Stomach (tissue), 19 donors: Measurements from ENCODE around the gene A1CF. TPM values are rescaled to one million over a fixed set of nuclear protein-coding genes. Genes with fewer than 3 reads are reported as not detected.

Experiments used
- DNase-seq, 2 donors: peaks; one replicate each; pipeline versions ENCODE4 v3.0.0 to v3.0.0-alpha.2; 2013 to 2019
- H3K27ac ChIP-seq, 5 donors: fragments of 200-600 bp in 4 of 5; sonication (generic) in 4 of 5; one replicate each; pipeline ENCODE4 v1.5.1; 2013 to 2019; ENCODE audit warnings: mild to moderate bottlenecking in 1 of 5, moderate library complexity in 1 of 5
- H3K27me3 ChIP-seq, 3 donors: fragments of 200-600 bp; sonication (generic); one replicate each; pipeline ENCODE4 v1.5.1; 2017 to 2019; ENCODE audit warnings: mixed run types in 1 of 3
- H3K36me3 ChIP-seq, 4 donors: fragments of 200-600 bp; sonication (generic); 1 replicate in 3 of 4; 2 replicates in 1 of 4; pipeline ENCODE4 v1.5.1; 2016 to 2019
- H3K4me1 ChIP-seq, 4 donors: fragments of 200-600 bp; sonication (generic); one replicate each; pipeline ENCODE4 v1.5.1; 2016 to 2019
- H3K4me3 ChIP-seq, 4 donors: fragments of 200-600 bp; sonication (generic) in 3 of 4; one replicate each; pipeline ENCODE4 v1.5.1; 2016 to 2019; ENCODE audit warnings: mild to moderate bottlenecking in 1 of 4
- H3K9me3 ChIP-seq, 4 donors: fragments of 200-600 bp; sonication (generic); one replicate each; pipeline ENCODE4 v1.5.1; 2016 to 2019
- CTCF ChIP-seq, 7 experiments: fragments of 450-650 bp in 4 of 7; fragments of 200-600 bp in 3 of 7; sonication (generic) in 3 of 7; IDR thresholded peaks; one replicate each; pipeline ENCODE4 v1.5.1; 2016 to 2019; ENCODE audit warnings: antibody characterized with exemption in 7 of 7, control low read depth in 2 of 7, mild to moderate bottlenecking in 1 of 7
- EP300 ChIP-seq: sonication (generic); formaldehyde crosslinking; IDR thresholded peaks from one replicate; pipeline ENCODE4 v1.6.1; 2017; ENCODE audit warnings: antibody characterized with exemption
- POLR2A ChIP-seq, 4 donors: fragments of 450-650 bp; IDR thresholded peaks; one replicate each; pipeline ENCODE4 v1.6.1; 2016; ENCODE audit warnings: antibody characterized with exemption in 4 of 4, control low read depth in 2 of 4, mild to moderate bottlenecking in 1 of 4, moderate library complexity in 1 of 4
- POLR2AphosphoS5 ChIP-seq, 3 donors: sonication (generic); formaldehyde crosslinking; IDR thresholded peaks; one replicate each; pipeline ENCODE4 v1.6.1; 2016; ENCODE audit warnings: antibody characterized with exemption in 3 of 3
- WGBS, 5 donors: extraction: QIAGEN DNeasy Blood & Tissue Kit in 3 of 5; methylation state at CpG; one replicate each; pipeline versions ENCODE4 v1.1.5 to v1.1.7; 2013 to 2018; 5-methylcytosine and 5-hydroxymethylcytosine counted together
- intact Hi-C: fragments of 100-400 bp; cut with DNase I; formaldehyde crosslinking; loops from one replicate; pipeline ENCODE4 v1.15.1; 2023; ENCODE audit warnings: low total_unique reads
- long read RNA-seq, 10 donors: transcript quantifications; one replicate each; lab custom pipeline, GENCODE V29; 2026
- polyA plus RNA-seq, 3 donors: library from polyadenylated mRNA; stranded (reverse); fragments of 200-250 nt; gene quantifications; one replicate each; pipeline ENCODE4 v1.2.3, GENCODE V29; 2013
- total RNA-seq, 5 donors: library from RNA; depleted of rRNA; stranded (reverse); fragments of >200 nt; gene quantifications; one replicate each; pipeline versions ENCODE4 v1.1.0 to v1.2.3, GENCODE V29; 2014 to 2016
- donor health status: healthy with polysubstance abuse.
- donor health status: Bipolar disorder and iron deficiency.
- donor health status: healthy.

The A1CF gene
- total RNA-seq: 10 to 100 TPM in 1 of 5 donors, 1 to 10 TPM in 1, under 1 TPM in 1, not detected in 2; 0.43 to 29.5 (median 1.3) TPM
- under 1 TPM; 0.05 to 0.46 (median 0.31) TPM for polyA plus RNA-seq
- long read RNA-seq, donor 1: 0 reads
- long read RNA-seq, donor 2: 0 reads
- long read RNA-seq, donor 3: 0 reads
- long read RNA-seq, donor 4: 0 reads
- long read RNA-seq, donor 5: 0 reads
- long read RNA-seq, donor 6, partial matches to known transcripts: 0 of 1 reads
- long read RNA-seq, donor 6, other reads (novel, unspliced or antisense): 0 of 1 reads
- long read RNA-seq, donor 7: 0 reads
- long read RNA-seq, donor 8: 0 reads
- long read RNA-seq, donor 9: 0 reads
- long read RNA-seq, donor 10, partial matches to known transcripts: 0 of 1 reads
- long read RNA-seq, donor 10, other reads (novel, unspliced or antisense): 0 of 1 reads

DNA sequence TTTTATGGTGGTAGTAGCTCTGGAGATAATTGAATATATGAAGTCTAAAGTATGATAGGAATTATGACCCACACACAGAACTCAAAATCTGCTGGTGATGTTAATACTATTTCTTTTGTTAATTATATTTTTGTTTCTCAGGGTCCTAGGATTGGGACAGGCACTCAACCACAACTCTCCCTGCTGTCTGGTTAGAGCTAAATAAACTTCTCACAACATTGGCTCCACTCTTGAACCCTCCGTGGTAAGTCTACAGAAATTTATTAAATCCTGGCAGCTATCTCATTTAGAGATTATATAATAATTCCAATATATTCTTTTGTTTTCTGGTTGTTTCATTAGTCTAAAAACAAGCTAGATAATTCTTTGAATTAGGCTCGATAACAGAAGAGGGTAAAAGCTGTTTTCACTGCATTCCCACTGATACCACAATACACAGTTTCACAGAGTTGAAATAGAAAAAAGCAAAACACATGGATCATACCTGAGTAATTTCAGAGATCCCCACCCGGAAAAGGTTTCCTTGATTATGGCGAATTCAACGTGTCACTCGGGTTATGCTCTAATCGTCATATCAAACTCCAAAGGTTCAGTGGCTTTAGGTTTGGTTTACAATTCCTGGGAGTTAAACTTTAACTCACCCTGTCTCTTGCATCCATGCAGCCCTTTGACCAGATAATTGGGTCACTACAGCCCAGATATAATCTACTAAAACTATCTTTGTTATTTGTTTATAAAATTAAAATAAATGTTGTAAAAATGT, at the start of gene A1CF:
A1CF (minus strand) TSS at position 531 of the 763 bp plus-strand sequence. CDS start 25,687 bp downstream, outside the sequence.
- no peaks in the 10 kb centered on the region for H3K36me3 ChIP-seq
- H3K4me1 ChIP-seq: no peaks in the 10 kb centered on the region
- intact Hi-C loops: no loop called here
- H3K27ac ChIP-seq: no peak within 1 kb of the TSS
- peak in 1 of 2 donors; percentile 34 for DNase-seq
- 30 to 66% (median 43%) methylated on average over 7 of the region's 7 CpGs for WGBS, 5 donors
- H3K9me3 ChIP-seq: no peaks in the 10 kb centered on the region
- H3K4me3 ChIP-seq: no peak within 1 kb of the TSS
- no peaks in the 10 kb centered on the region for H3K27me3 ChIP-seq
- TF ChIP-seq EP300: no peak
- TF ChIP-seq CTCF (IDR thresholded peaks at IDR 0.05): no peak
- TF ChIP-seq POLR2AphosphoS5 (IDR thresholded peaks at IDR 0.05): no peak
- no peak for TF ChIP-seq POLR2A (IDR thresholded peaks at IDR 0.05)

DNA sequence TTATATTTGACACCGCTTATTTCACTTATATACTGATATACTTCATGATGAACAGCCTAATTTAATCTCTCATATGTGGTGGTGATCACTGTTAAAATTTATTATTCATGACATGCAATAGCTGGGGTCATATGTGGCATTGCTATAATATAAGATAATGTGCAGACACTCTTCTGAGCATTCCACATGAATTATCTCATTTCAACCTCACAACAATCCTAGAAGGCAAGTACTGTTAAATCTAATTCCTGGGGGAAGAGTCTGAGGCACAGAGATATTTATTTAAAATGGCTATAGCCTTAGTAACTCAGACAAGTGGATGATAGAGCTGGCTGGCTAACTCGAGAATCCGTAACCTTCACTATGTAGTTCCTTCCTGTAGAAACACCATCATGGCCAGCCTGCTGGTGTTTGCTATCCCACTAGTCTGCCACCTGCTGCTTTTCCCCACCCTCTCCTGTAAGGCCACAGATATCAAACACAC, 46.6 kb upstream of the A1CF start:
- no peaks in the 10 kb centered on the region for H3K36me3 ChIP-seq
- peak in 1 of 2 donors; percentile 34 for DNase-seq
- 67 to 81% (median 70%) methylated on average over 3 of the region's 3 CpGs for WGBS, 5 donors
- no peaks in the 10 kb centered on the region for H3K27me3 ChIP-seq
- H3K9me3 ChIP-seq: no peaks in the 10 kb centered on the region
- no peaks in the 10 kb centered on the region for H3K4me1 ChIP-seq
- no peak overlapping the region for H3K4me3 ChIP-seq
- no peak overlapping the region for H3K27ac ChIP-seq
- TF ChIP-seq CTCF (IDR thresholded peaks at IDR 0.05) (no peak), POLR2A (IDR thresholded peaks at IDR 0.05) (no peak), POLR2AphosphoS5 (IDR thresholded peaks at IDR 0.05) (no peak), EP300 (no peak)
- intact Hi-C loops: no loop called here

DNA sequence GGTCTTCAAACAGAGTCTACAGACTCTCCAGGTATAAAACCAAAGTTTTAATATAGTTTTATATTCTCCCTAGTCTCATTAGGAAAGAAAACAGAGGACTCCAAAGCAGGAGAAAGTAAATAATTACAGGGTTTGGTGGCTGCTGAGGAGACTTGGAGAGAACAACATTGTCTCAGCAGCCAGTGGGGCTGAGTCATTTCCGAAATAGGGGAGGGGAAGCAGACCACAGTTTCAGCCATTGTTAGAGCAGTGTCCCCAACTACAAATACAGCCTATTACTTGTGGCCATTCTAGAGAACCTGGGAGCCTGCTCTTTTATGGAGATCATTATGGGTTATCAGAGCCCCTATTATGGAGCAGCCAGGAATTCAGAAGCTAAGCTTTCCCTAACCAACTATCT, 44.2 kb upstream of the A1CF start:
- intact Hi-C loops: no loop called here
- no peaks in the 10 kb centered on the region for H3K9me3 ChIP-seq
- 82 to 96% (median 87%) methylated on average over 1 of the region's 1 CpG for WGBS, 5 donors
- H3K27ac ChIP-seq: no peak overlapping the region
- no peaks in the 10 kb centered on the region for H3K4me1 ChIP-seq
- DNase-seq: no peak
- H3K27me3 ChIP-seq: no peaks in the 10 kb centered on the region
- H3K36me3 ChIP-seq: no peaks in the 10 kb centered on the region
- H3K4me3 ChIP-seq: no peak overlapping the region
- no peak for TF ChIP-seq POLR2AphosphoS5 (IDR thresholded peaks at IDR 0.05)
- TF ChIP-seq CTCF (IDR thresholded peaks at IDR 0.05): no peak
- no peak for TF ChIP-seq POLR2A (IDR thresholded peaks at IDR 0.05)
- no peak for TF ChIP-seq EP300

GRCh38 chr10:50928190-50928552, 42.7 kb upstream of the A1CF start:
- H3K4me1 ChIP-seq: no peaks in the 10 kb centered on the region
- no peaks in the 10 kb centered on the region for H3K36me3 ChIP-seq
- H3K27me3 ChIP-seq: no peaks in the 10 kb centered on the region
- intact Hi-C loops: no loop called here
- no peak for TF ChIP-seq CTCF (IDR thresholded peaks at IDR 0.05)
- TF ChIP-seq POLR2AphosphoS5 (IDR thresholded peaks at IDR 0.05): no peak
- no peak for TF ChIP-seq EP300
- no peak for TF ChIP-seq POLR2A (IDR thresholded peaks at IDR 0.05)
- H3K27ac ChIP-seq: peak overlapping the region in 1 of 5 donors; percentile 36
- H3K4me3 ChIP-seq: no peak overlapping the region
- DNase-seq: no peak
- WGBS, 5 donors: 19 to 67% (median 36%) methylated on average over 1 to 2 of the region's 2 CpGs
- peaks cover 0 to 8% (median 7%) of the 10 kb centered on the region in 4 donors for H3K9me3 ChIP-seq
